ENCODE data around the gene CHN1. TPM values are rescaled to one million over a fixed set of nuclear protein-coding genes. Genes with fewer than 3 reads are reported as not detected.

The CHN1 gene
- total and polyA plus RNA-seq, 12 donors = 7.6 to 40.0 (median 21.8) TPM

GRCh38 chr2:174748948-174749347 is 256.2 kb downstream of the CHN1 start:
- no peaks in the 10 kb centered on the region for H3K36me3 ChIP-seq (replicated peaks in 1 of 2)
- no peaks in the 10 kb centered on the region for H3K4me1 ChIP-seq (replicated peaks in 1 of 2)
- TF ChIP-seq CTCF (IDR thresholded peaks at IDR 0.05) = peak; percentile 47 to 79 (median 69)
- TF ChIP-seq POLR2A (IDR thresholded peaks at IDR 0.05) = no peak
- H3K9me3 ChIP-seq (replicated peaks in 1 of 3) = no peaks in the 10 kb centered on the region
- H3K27me3 ChIP-seq = no peaks in the 10 kb centered on the region
- intact Hi-C loops (cut with DNase I) = no loop called here
- no peak overlapping the region for H3K27ac ChIP-seq
- peak; percentile 40 to 81 (median 59) for DNase-seq
- H3K4me3 ChIP-seq = no peak overlapping the region
- whole genome bisulfite sequencing, 4 donors = 0 to 2% (median 1%) methylated on average over 4 of the region's 4 CpGs

Small RNA genes lying within 50 kb of the gene (small RNA-seq; reads per million reads assigned to genes)
- gene RNU6-1290P = 0 reads per million in 2 donors
- gene RNU6-763P = 0 reads per million in 2 donors

Other genes with a start within 250 kb of the CHN1 start
- under 1 TPM in 1 of 9 donors, not detected in 8; 0.37 TPM for gene CHRNA1, start 240.9 kb downstream of the CHN1 start, total RNA-seq
- gene CHRNA1, start 240.9 kb downstream of the CHN1 start, polyA plus RNA-seq = not detected
- 10 to 100 TPM; 34.3 to 59.0 (median 52.7) TPM for gene ATF2, start 162.8 kb upstream of the CHN1 start, total RNA-seq
- gene ATF2, start 162.8 kb upstream of the CHN1 start, polyA plus RNA-seq = 10 to 100 TPM; 16.5 to 60.1 (median 20.9) TPM
- gene ATP5MC3, start 176.3 kb upstream of the CHN1 start, total RNA-seq = 100 to 1,000 TPM; 104 to 249 (median 193) TPM
- gene ATP5MC3, start 176.3 kb upstream of the CHN1 start, polyA plus RNA-seq = 100 to 1,000 TPM; 100 to 273 (median 152) TPM